Heart left ventricle (tissue), 16 donors: ENCODE results near the gene NUBPL. TPM values are rescaled to one million over a fixed set of nuclear protein-coding genes. Genes with fewer than 3 reads are reported as not detected.

Experiments used
- ATAC-seq, 4 donors: fragments of 200-7000 bp; cut with Tn5 transposase; one replicate each; pipeline ENCODE4 v1.9.1; 2020 to 2022; ENCODE audit warnings: moderate library complexity in 4 of 4, mild to moderate bottlenecking in 3 of 4, moderate number of reproducible peaks in 1 of 4
- DNase-seq, 5 donors: peaks; one replicate each; pipeline ENCODE4 v3.0.0-alpha.2; 2020
- H3K27ac ChIP-seq, 12 donors: fragments of 200-600 bp; sonication (generic) in 4 of 12; one replicate each; pipeline versions ENCODE4 v1.5.0 to v1.8.0; 2016 to 2022; ENCODE audit warnings: mild to moderate bottlenecking in 2 of 12
- H3K27me3 ChIP-seq, 9 donors: fragments of 200-600 bp; sonication (generic) in 2 of 9; one replicate each; pipeline versions ENCODE4 v1.5.1 to v1.8.0; 2016 to 2022; ENCODE audit warnings: mild to moderate bottlenecking in 3 of 9
- H3K36me3 ChIP-seq, 9 donors: fragments of 200-600 bp; sonication (generic) in 2 of 9; one replicate each; pipeline versions ENCODE4 v1.5.0 to v1.8.0; 2018 to 2022; ENCODE audit warnings: mild to moderate bottlenecking in 2 of 9
- H3K4me1 ChIP-seq, 12 donors: fragments of 200-600 bp; sonication (generic) in 4 of 12; one replicate each; pipeline versions ENCODE4 v1.5.0 to v1.8.0; 2016 to 2022; ENCODE audit warnings: mild to moderate bottlenecking in 3 of 12
- H3K4me3 ChIP-seq, 12 donors: fragments of 200-600 bp; sonication (generic) in 4 of 12; one replicate each; pipeline versions ENCODE4 v1.5.0 to v1.8.0; 2017 to 2022; ENCODE audit warnings: mild to moderate bottlenecking in 9 of 12, moderate library complexity in 4 of 12
- H3K9me3 ChIP-seq, 12 donors: fragments of 200-600 bp; sonication (generic) in 4 of 12; one replicate each; pipeline versions ENCODE4 v1.5.0 to v1.8.0; 2016 to 2022; ENCODE audit warnings: mild to moderate bottlenecking in 1 of 12
- CTCF ChIP-seq, 12 donors: fragments of 200-600 bp; sonication (generic) in 4 of 12; IDR thresholded peaks; one replicate each; pipeline versions ENCODE4 v1.5.0 to v1.8.0; 2018 to 2022; ENCODE audit warnings: antibody characterized with exemption in 12 of 12, mild to moderate bottlenecking in 5 of 12
- POLR2A ChIP-seq, 2 donors: fragments of 450-650 bp; IDR thresholded peaks; one replicate each; pipeline ENCODE4 v1.6.1; 2017; ENCODE audit warnings: antibody characterized with exemption in 2 of 2, mild to moderate bottlenecking in 2 of 2, moderate library complexity in 2 of 2
- WGBS, 4 donors: extraction: QIAGEN DNeasy Blood & Tissue Kit in 2 of 4; methylation state at CpG; one replicate each; pipeline versions ENCODE4 v1.1.5 to v1.1.7; 2013 to 2018; 5-methylcytosine and 5-hydroxymethylcytosine counted together
- intact Hi-C, 10 donors: fragments of 100-400 bp; cut with DNase I; formaldehyde crosslinking; loops; one replicate each; pipeline versions ENCODE4 v1.11.1 to v1.14.2; 2022
- polyA plus RNA-seq, 2 donors: library from polyadenylated mRNA; stranded (reverse); fragments of 200-250 nt; gene quantifications; one replicate each; pipeline ENCODE4 v1.2.3, GENCODE V29; 2013
- total RNA-seq, 9 donors: library from RNA; depleted of rRNA in 2 of 9; stranded (reverse); fragments of >200 nt in 2 of 9; fragmentation: NEBNext Ultra II Directional in 3 of 9; extraction: Animal tissue kit (Norgen Biotek cat#: 25700) in 3 of 9; gene quantifications; one replicate each; pipeline versions ENCODE4 v1.1.0 to v1.2.4, GENCODE V29; 2016 to 2023
- donor health status: ischemic (EF 13 %, LVEDD 7.1; RV severe dilation, severe dysfunction).
- donor health status: healthy with polysubstance abuse.
- donor health status: DM: no; HTN: yes; CAD: no.
- donor health status: DM: no; HTN: no; CAD: no.
- donor health status: ischemic (EF 25% LVEDD 6.9; RV normal size, moderate dysfunction).
- donor health status: ischemic (EF 25% LVEDD 5.7; RV mildly dilated, moderate dysfunction).
- donor health status: healthy.
- donor health status: DM: yes; HTN: yes; CAD: no.
- donor health status: ischemic (EF 35%, LVEDD 5.7; RV mildly dilated, moderate dysfunction).
- donor health status: nonischemic (EF 11% LVEDD 7.7; RV severe dilation, severe dysfunction).
- donor health status: DM: yes; HTN: yes; CAD: no.
- donor health status: PGD.
- donor health status: ischemic (EF 29% LVEDD 5.4; RV normal size, mild dysfunction).
- donor health status: nonischemic (EF 23%, LVEDD 6.1; RV moderate dilation, normal function).

NUBPL gene
- total and polyA plus RNA-seq, 11 donors = 6.2 to 28.7 (median 18.9) TPM

- TF ChIP-seq POLR2A (IDR thresholded peaks at IDR 0.05) (no peak), CTCF (IDR thresholded peaks at IDR 0.05) (no peak)
- no peaks in the 10 kb centered on the region for H3K9me3 ChIP-seq
- no peaks in the 10 kb centered on the region for H3K36me3 ChIP-seq
- WGBS, 4 donors = 45 to 63% (median 55%) methylated on average over 7 of the region's 7 CpGs
- H3K27ac ChIP-seq = peak overlapping the region in 9 of 12 donors; percentile 3 to 55 (median 26)
- H3K4me1 ChIP-seq = peaks cover 0 to 50% (median 19%) of the 10 kb centered on the region in 12 donors
- intact Hi-C loops = no loop called here
- ATAC-seq = peak in 2 of 4 donors; percentile 16 to 26
- DNase-seq = no peak
- H3K27me3 ChIP-seq = no peaks in the 10 kb centered on the region
- peak overlapping the region in 4 of 12 donors; percentile 3 to 27 (median 16) for H3K4me3 ChIP-seq
Measured at GRCh38 chr14:31578792-31579501, 17.7 kb downstream of the NUBPL start.

DNA sequence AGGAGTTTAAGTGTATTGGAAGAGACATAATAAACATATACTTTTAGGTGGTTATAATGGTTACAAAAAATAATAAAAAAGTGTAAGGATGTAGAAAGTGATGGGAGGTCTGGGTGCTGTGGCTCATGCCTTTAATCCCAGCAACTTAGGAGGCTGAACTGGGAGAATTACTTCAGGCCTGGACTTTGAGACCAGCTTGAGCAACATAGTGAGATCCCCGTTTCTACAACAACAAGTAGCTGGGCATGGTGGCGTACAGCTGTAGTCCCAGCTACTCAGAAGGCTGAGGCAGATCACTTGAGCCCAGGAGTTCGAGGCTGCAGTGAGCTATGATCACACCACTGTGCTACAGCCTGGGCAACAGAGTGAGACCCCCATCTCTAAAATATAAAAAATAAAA, 19.0 kb downstream of the NUBPL start:
- intact Hi-C loops = no loop called here
- Histone ChIP-seq H3K27me3 (no peaks in the 10 kb centered on the region), H3K36me3 (no peaks in the 10 kb centered on the region), H3K4me1 (peaks cover 0 to 50% (median 19%) of the 10 kb centered on the region in 12 donors), H3K9me3 (no peaks in the 10 kb centered on the region), H3K27ac (no peak overlapping the region), H3K4me3 (no peak overlapping the region)
- DNase-seq = no peak
- WGBS, 4 donors = 95 to 100% (median 98%) methylated on average over 3 of the region's 3 CpGs
- no peak for ATAC-seq
- no peak for TF ChIP-seq POLR2A (IDR thresholded peaks at IDR 0.05)
- TF ChIP-seq CTCF (IDR thresholded peaks at IDR 0.05) = no peak

GRCh38 chr14:31582286-31582691, 21.1 kb downstream of the NUBPL start:
- H3K36me3 ChIP-seq = no peaks in the 10 kb centered on the region
- intact Hi-C loops = no loop called here
- H3K9me3 ChIP-seq = no peaks in the 10 kb centered on the region
- peak in 3 of 5 donors; percentile 19 to 32 (median 32) for DNase-seq
- peaks cover 0 to 50% (median 19%) of the 10 kb centered on the region in 12 donors for H3K4me1 ChIP-seq
- H3K4me3 ChIP-seq = peak overlapping the region in 2 of 12 donors; percentile 2 to 20
- TF ChIP-seq POLR2A (IDR thresholded peaks at IDR 0.05) = no peak
- TF ChIP-seq CTCF (IDR thresholded peaks at IDR 0.05) = no peak
- H3K27me3 ChIP-seq = no peaks in the 10 kb centered on the region
- peak overlapping the region in 7 of 12 donors; percentile 1 to 69 (median 34) for H3K27ac ChIP-seq
- ATAC-seq = peak; percentile 53 to 62 (median 60)
- 28 to 60% (median 43%) methylated on average over 1 of the region's 1 CpG for WGBS, 4 donors

DNA sequence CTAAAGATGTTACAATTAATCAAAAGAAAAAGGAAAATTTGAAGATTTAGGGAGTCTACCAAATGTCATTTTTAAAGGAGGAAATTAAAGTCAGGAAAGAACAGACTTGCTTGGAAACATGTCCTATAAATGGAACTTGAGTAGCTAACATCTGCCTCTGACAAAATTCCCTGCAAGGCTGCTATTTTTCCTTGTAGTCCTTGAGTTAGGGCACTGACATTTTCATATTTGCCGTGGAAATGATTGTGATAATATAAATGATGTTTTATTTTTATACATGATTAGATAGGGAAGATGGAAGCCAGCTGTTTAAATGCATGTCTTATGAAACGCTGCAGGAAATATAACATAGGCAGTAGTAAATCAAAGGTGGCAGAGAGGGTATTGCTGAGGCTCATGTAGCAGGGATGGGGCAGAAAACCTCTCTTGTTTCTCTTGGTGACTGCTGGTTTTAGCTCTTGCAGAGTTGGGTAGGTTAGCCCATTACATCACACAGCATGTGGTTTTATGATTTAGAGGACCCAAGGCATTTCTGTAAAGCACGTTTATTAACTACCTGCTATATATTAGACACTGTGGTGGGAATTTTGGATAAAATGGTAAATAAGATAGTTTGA, 21.7 kb downstream of the NUBPL start:
- intact Hi-C loops = no loop called here

More for the DNA sequence above, 21.7 kb downstream of the NUBPL start:
- no peak for TF ChIP-seq CTCF (IDR thresholded peaks at IDR 0.05)
- no peak for TF ChIP-seq POLR2A (IDR thresholded peaks at IDR 0.05)
- H3K27ac ChIP-seq = peak overlapping the region in 7 of 12 donors; percentile 1 to 69 (median 34)
- WGBS, 4 donors = 29 to 43% (median 36%) methylated on average over 3 of the region's 3 CpGs
- peak in 1 of 4 donors; percentile 11 for ATAC-seq
- no peaks in the 10 kb centered on the region for H3K36me3 ChIP-seq
- no peaks in the 10 kb centered on the region for H3K9me3 ChIP-seq
- DNase-seq = no peak
- no peaks in the 10 kb centered on the region for H3K27me3 ChIP-seq
- peaks cover 0 to 47% (median 18%) of the 10 kb centered on the region in 12 donors for H3K4me1 ChIP-seq
- peak overlapping the region in 2 of 12 donors; percentile 2 to 20 for H3K4me3 ChIP-seq
